H1 (cell line): ENCODE measurements around the gene ID2. TPM values are rescaled to one million over a fixed set of nuclear protein-coding genes. Genes with fewer than 3 reads are reported as not detected.
A peak's percentile ranks its signal among the peaks of the same experiment; 100 is the strongest.

Experiments used
- CREB1 ChIP-seq: IDR thresholded peaks from 2 replicates; pipeline ENCODE4 v1.6.1; 2012; ENCODE audit warnings: inconsistent platforms
- EGR1 ChIP-seq: IDR thresholded peaks from 2 replicates; pipeline ENCODE4 v1.6.1; 2011; ENCODE audit warnings: low read depth, low read length, borderline replicate concordance
- GABPA ChIP-seq: IDR thresholded peaks from 2 replicates; pipeline ENCODE4 v1.6.1; 2011; ENCODE audit warnings: mild to moderate bottlenecking, low read length, moderate library complexity, borderline replicate concordance; ENCODE audit not compliant: insufficient read depth
- KDM5A ChIP-seq: fragments of 200-600 bp; IDR thresholded peaks from 2 replicates; pipeline ENCODE4 v1.7.1; 2012; ENCODE audit warnings: mild to moderate bottlenecking, low read length, inconsistent platforms, mixed read lengths
- RNF2 ChIP-seq: fragments of 200-900, 300-1000 bp; sonication (generic); IDR thresholded peaks from 2 replicates; pipeline ENCODE4 v1.7.1; 2016; ENCODE audit warnings: borderline replicate concordance, low read depth, mild to moderate bottlenecking, antibody characterized with exemption, low read length; ENCODE audit not compliant: poor library complexity, severe bottlenecking; ENCODE audit errors: missing control alignments
- SUZ12 ChIP-seq: fragments of 200-600 bp; sonication (generic); IDR thresholded peaks from 2 replicates; pipeline ENCODE4 v1.6.1; 2012; ENCODE audit warnings: mild to moderate bottlenecking, inconsistent platforms, low read length, moderate library complexity, mixed read lengths
- polyA plus RNA-seq, 7 experiments: library from polyadenylated mRNA; depleted of rRNA in 3 of 7; stranded (reverse) in 5 of 7; unstranded in 2 of 7; fragments of >200 nt in 5 of 7; fragments of 200-250 nt in 2 of 7; gene quantifications; 1 replicate in 5 of 7; 2 replicates in 1 of 7; 4 replicates in 1 of 7; pipeline versions ENCODE4 v1.2.1 to v1.2.3, GENCODE V29; 2011 to 2013; ENCODE audit warnings: missing spikeins in 2 of 7, mixed read lengths in 2 of 7
- total RNA-seq: library from RNA; stranded (reverse); fragmentation: NEBNext Ultra II Directional; extraction: Animal tissue kit (Norgen Biotek cat#: 25700); gene quantifications from 2 replicates; pipeline ENCODE4 v1.2.1, GENCODE V29; 2021
- TF ChIP-seq, protein P1 (sequence below): fragments of 300-600 bp; sonication (generic); IDR thresholded peaks from 2 replicates; pipeline ENCODE4 v1.7.1; 2012; ENCODE audit warnings: low read length, moderate library complexity, mild to moderate bottlenecking, inconsistent platforms; ENCODE audit not compliant: insufficient replicate concordance
- TF ChIP-seq, protein P2 (sequence below): IDR thresholded peaks from 2 replicates; pipeline ENCODE4 v1.6.1; 2012; ENCODE audit warnings: inconsistent platforms
- TF ChIP-seq, protein P3 (sequence below): IDR thresholded peaks from 2 replicates; pipeline ENCODE4 v1.6.1; 2012; ENCODE audit warnings: inconsistent platforms

Gene ID2
- total and polyA plus RNA-seq, 2 of the 8 experiments (the other 6 are each of a cell fraction or from before 2014, with no cell fraction given): 36.7 to 214 TPM

DNA sequence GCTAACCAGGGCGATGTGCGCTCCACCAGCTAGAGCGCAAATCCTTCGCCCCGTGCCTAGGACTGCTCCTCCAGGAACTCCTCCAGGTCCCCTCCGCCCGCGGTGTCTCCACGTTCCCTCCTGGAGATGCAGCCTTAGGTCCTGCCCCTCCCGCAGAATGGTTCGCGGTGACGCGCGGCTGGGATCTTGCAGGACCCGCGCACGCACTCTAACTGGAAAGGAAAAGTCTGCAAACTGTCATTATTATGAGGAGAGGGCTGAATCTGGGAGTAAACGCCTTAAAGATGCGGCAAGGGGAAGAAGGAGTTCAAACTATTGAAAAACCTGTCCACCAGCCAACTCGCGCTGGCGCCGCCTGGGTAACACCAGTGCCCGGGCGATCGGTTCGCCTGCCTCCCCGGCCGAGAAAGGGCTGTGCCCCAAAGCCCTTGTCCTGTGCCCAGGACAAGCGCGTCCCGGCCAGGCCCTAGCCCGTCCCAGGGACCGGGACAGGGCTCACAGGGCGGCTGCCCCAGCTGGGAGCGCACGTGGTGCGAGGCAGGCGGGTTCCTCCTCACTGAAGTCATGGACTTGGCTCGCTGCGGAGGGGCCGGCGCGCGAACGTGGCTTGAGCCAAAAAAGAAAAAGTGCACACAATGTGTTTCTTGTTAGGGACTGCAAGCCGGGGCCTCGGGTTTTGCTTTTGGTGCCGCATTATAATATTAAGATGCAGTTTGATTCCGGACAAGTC, 5.5 kb upstream of the ID2 start (continued):
- TF ChIP-seq RNF2 (peak; percentile 44), GABPA (no peak), EGR1 (no peak), CREB1 (no peak), KDM5A (no peak), SUZ12 (peak; percentile 77; the same call in 1 of the 2 replicates)
- TF ChIP-seq, protein P1, sequence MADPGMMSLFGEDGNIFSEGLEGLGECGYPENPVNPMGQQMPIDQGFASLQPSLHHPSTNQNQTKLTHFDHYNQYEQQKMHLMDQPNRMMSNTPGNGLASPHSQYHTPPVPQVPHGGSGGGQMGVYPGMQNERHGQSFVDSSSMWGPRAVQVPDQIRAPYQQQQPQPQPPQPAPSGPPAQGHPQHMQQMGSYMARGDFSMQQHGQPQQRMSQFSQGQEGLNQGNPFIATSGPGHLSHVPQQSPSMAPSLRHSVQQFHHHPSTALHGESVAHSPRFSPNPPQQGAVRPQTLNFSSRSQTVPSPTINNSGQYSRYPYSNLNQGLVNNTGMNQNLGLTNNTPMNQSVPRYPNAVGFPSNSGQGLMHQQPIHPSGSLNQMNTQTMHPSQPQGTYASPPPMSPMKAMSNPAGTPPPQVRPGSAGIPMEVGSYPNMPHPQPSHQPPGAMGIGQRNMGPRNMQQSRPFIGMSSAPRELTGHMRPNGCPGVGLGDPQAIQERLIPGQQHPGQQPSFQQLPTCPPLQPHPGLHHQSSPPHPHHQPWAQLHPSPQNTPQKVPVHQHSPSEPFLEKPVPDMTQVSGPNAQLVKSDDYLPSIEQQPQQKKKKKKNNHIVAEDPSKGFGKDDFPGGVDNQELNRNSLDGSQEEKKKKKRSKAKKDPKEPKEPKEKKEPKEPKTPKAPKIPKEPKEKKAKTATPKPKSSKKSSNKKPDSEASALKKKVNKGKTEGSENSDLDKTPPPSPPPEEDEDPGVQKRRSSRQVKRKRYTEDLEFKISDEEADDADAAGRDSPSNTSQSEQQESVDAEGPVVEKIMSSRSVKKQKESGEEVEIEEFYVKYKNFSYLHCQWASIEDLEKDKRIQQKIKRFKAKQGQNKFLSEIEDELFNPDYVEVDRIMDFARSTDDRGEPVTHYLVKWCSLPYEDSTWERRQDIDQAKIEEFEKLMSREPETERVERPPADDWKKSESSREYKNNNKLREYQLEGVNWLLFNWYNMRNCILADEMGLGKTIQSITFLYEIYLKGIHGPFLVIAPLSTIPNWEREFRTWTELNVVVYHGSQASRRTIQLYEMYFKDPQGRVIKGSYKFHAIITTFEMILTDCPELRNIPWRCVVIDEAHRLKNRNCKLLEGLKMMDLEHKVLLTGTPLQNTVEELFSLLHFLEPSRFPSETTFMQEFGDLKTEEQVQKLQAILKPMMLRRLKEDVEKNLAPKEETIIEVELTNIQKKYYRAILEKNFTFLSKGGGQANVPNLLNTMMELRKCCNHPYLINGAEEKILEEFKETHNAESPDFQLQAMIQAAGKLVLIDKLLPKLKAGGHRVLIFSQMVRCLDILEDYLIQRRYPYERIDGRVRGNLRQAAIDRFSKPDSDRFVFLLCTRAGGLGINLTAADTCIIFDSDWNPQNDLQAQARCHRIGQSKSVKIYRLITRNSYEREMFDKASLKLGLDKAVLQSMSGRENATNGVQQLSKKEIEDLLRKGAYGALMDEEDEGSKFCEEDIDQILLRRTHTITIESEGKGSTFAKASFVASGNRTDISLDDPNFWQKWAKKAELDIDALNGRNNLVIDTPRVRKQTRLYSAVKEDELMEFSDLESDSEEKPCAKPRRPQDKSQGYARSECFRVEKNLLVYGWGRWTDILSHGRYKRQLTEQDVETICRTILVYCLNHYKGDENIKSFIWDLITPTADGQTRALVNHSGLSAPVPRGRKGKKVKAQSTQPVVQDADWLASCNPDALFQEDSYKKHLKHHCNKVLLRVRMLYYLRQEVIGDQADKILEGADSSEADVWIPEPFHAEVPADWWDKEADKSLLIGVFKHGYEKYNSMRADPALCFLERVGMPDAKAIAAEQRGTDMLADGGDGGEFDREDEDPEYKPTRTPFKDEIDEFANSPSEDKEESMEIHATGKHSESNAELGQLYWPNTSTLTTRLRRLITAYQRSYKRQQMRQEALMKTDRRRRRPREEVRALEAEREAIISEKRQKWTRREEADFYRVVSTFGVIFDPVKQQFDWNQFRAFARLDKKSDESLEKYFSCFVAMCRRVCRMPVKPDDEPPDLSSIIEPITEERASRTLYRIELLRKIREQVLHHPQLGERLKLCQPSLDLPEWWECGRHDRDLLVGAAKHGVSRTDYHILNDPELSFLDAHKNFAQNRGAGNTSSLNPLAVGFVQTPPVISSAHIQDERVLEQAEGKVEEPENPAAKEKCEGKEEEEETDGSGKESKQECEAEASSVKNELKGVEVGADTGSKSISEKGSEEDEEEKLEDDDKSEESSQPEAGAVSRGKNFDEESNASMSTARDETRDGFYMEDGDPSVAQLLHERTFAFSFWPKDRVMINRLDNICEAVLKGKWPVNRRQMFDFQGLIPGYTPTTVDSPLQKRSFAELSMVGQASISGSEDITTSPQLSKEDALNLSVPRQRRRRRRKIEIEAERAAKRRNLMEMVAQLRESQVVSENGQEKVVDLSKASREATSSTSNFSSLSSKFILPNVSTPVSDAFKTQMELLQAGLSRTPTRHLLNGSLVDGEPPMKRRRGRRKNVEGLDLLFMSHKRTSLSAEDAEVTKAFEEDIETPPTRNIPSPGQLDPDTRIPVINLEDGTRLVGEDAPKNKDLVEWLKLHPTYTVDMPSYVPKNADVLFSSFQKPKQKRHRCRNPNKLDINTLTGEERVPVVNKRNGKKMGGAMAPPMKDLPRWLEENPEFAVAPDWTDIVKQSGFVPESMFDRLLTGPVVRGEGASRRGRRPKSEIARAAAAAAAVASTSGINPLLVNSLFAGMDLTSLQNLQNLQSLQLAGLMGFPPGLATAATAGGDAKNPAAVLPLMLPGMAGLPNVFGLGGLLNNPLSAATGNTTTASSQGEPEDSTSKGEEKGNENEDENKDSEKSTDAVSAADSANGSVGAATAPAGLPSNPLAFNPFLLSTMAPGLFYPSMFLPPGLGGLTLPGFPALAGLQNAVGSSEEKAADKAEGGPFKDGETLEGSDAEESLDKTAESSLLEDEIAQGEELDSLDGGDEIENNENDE: no peak
- TF ChIP-seq, protein P2, sequence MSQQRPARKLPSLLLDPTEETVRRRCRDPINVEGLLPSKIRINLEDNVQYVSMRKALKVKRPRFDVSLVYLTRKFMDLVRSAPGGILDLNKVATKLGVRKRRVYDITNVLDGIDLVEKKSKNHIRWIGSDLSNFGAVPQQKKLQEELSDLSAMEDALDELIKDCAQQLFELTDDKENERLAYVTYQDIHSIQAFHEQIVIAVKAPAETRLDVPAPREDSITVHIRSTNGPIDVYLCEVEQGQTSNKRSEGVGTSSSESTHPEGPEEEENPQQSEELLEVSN: peak; percentile 91
- TF ChIP-seq, protein P3, sequence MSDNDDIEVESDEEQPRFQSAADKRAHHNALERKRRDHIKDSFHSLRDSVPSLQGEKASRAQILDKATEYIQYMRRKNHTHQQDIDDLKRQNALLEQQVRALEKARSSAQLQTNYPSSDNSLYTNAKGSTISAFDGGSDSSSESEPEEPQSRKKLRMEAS: peak; percentile 95
